A673 (cell line): Measurements from ENCODE around the gene NGDN.

Experiments
- EZH2 ChIP-seq: fragments of 200-600 bp; sonication (generic); IDR thresholded peaks from 2 replicates; pipeline ENCODE4 v1.6.1; 2017; ENCODE audit warnings: borderline replicate concordance, low read depth, mild to moderate bottlenecking, mixed read lengths, antibody characterized with exemption, low read length; ENCODE audit not compliant: poor library complexity, severe bottlenecking
- TF ChIP-seq, protein P1 (sequence below): fragments of 300-800, 200-600 bp; sonication (generic); conservative IDR thresholded peaks from 2 replicates; pipeline ENCODE4 v1.5.1; 2017; ENCODE audit warnings: low read depth, mild to moderate bottlenecking, antibody characterized with exemption, low read length, moderate library complexity, mixed read lengths

DNA sequence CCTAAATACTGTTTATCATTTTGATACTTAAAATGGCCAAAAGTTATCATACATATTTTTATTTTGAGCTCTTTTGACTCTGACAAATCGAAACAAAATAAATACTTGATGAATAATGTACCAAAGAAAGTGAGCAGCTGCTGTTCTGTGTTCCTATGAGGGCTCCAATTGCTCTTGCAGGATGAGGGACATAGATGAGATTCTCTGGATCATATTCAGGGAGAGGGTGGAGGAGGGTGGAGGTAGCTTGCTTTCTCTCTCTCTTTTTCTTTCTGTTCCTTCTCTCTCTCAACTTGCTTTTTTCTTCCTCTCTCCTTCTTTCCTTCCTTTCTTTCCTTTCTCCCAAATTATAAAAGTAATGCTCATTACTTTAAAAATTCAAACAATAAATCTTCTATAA lies 25.2 kb upstream of the NGDN start:
- TF ChIP-seq, protein P1, sequence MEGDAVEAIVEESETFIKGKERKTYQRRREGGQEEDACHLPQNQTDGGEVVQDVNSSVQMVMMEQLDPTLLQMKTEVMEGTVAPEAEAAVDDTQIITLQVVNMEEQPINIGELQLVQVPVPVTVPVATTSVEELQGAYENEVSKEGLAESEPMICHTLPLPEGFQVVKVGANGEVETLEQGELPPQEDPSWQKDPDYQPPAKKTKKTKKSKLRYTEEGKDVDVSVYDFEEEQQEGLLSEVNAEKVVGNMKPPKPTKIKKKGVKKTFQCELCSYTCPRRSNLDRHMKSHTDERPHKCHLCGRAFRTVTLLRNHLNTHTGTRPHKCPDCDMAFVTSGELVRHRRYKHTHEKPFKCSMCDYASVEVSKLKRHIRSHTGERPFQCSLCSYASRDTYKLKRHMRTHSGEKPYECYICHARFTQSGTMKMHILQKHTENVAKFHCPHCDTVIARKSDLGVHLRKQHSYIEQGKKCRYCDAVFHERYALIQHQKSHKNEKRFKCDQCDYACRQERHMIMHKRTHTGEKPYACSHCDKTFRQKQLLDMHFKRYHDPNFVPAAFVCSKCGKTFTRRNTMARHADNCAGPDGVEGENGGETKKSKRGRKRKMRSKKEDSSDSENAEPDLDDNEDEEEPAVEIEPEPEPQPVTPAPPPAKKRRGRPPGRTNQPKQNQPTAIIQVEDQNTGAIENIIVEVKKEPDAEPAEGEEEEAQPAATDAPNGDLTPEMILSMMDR: no peak
- no peak for TF ChIP-seq EZH2
